BJ (cell line): Measurements from ENCODE around the gene ARID3A. TPM values are rescaled to one million over a fixed set of nuclear protein-coding genes. Genes with fewer than 3 reads are reported as not detected.

ENCODE experiments used
- CTCF ChIA-PET: fragments of 350-600 bp; formaldehyde crosslinking; extraction: SDS; loops from one replicate; lab custom pipeline; 2021; ENCODE audit warnings: antibody characterized with exemption, inconsistent platforms; lab: Yijun Ruan, JAX
- POLR2A ChIA-PET: fragments of 300-600 bp; sonication (Branson Sonifier 250); formaldehyde crosslinking; extraction: SDS; loops from one replicate; lab custom pipeline; 2021; ENCODE audit warnings: antibody characterized with exemption; lab: Charles Lee
- DNase-seq: peaks from one replicate; pipeline ENCODE4 v3.0.0-alpha.2; 2011; ENCODE audit warnings: low read depth
- H3K27me3 ChIP-seq: 2 replicates; pipeline ENCODE4 v1.6.0; 2011; ENCODE audit warnings: low read length; ENCODE audit not compliant: control insufficient read depth, insufficient read depth
- H3K36me3 ChIP-seq: 2 replicates; pipeline ENCODE4 v1.5.1; 2011; ENCODE audit warnings: low read length; ENCODE audit not compliant: control insufficient read depth, insufficient read depth
- H3K4me3 ChIP-seq: 2 replicates; pipeline ENCODE4 v1.5.1; 2011; ENCODE audit warnings: low read depth, mild to moderate bottlenecking, control low read depth, low read length
- CTCF ChIP-seq: IDR thresholded peaks from 2 replicates; pipeline ENCODE4 v1.5.1; 2011; ENCODE audit warnings: low read depth, mild to moderate bottlenecking, control low read depth, inconsistent platforms, low read length, moderate library complexity; ENCODE audit not compliant: insufficient read depth
- polyA plus RNA-seq: library from polyadenylated mRNA; depleted of rRNA; stranded (reverse); fragments of >200 nt; gene quantifications from 2 replicates; pipeline ENCODE4 v1.2.3, GENCODE V29; 2011

ARID3A gene
- polyA plus RNA-seq, 1 experiment: 17.4 TPM

DNA sequence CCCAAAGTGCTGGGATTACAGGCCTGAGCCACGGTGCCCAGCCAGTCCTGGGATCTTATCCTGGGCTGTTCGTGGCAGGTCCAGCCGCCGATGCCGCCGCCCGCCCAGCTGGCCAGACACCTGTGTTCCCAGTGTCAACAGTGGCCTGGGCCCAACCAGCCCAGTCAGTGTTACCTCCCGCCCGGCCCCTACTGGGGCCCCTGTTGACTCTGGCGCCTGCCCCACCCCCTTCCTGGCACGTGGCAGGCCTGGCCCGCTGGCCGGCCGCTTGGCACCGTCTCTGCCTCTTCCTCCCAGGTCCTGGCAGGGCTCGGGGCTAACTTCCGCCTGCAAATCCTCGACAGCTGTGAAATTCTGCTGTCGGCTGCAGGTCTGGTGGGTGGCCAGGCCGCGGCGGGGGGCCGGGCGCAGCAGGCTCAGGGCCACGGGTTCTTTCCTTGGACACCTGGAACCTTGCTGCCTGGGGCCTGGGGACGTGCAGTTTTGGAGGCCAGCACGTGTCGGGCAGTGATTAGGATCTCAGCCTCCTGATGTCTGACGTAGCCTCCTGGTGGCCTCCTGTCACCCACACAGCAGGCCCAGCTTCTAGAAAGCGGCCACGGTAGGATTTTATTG lies 9.1 kb downstream of the ARID3A start:
- TF ChIP-seq CTCF: no peak
- ChIA-PET POLR2A (no interaction called here), CTCF (no interaction called here)
- H3K4me3 ChIP-seq: no peak overlapping the region
- no peaks in the 10 kb centered on the region for H3K27me3 ChIP-seq
- peaks cover 28% of the 10 kb centered on the region for H3K36me3 ChIP-seq
- DNase-seq: no peak

GRCh38 chr19:936175-936546 lies 10.3 kb downstream of the ARID3A start:
- no peak for DNase-seq
- TF ChIP-seq CTCF: no peak
- ChIA-PET CTCF (interaction anchor here (1.5 to 1.7 kb wide), 3 partner anchors 9 to 46 kb away, joined by 3 to 4 read pairs (median 3); no protein-coding TSS in a partner anchor), POLR2A (no interaction called here)
- Histone ChIP-seq H3K4me3 (no peak overlapping the region), H3K27me3 (no peaks in the 10 kb centered on the region), H3K36me3 (peaks cover 26% of the 10 kb centered on the region)

- H3K4me3 ChIP-seq: no peak overlapping the region
- no peaks in the 10 kb centered on the region for H3K27me3 ChIP-seq
- POLR2A ChIA-PET: no interaction called here
- DNase-seq: no peak
- peaks cover 29% of the 10 kb centered on the region for H3K36me3 ChIP-seq
- CTCF ChIA-PET: interaction anchor here (1.5 to 1.7 kb wide), 2 partner anchors 39 to 45 kb away, joined by 3 to 4 read pairs; no protein-coding TSS in a partner anchor
- TF ChIP-seq CTCF: no peak
These were observed 11.4 kb downstream of the ARID3A start for GRCh38 chr19:937259-937694.

DNA sequence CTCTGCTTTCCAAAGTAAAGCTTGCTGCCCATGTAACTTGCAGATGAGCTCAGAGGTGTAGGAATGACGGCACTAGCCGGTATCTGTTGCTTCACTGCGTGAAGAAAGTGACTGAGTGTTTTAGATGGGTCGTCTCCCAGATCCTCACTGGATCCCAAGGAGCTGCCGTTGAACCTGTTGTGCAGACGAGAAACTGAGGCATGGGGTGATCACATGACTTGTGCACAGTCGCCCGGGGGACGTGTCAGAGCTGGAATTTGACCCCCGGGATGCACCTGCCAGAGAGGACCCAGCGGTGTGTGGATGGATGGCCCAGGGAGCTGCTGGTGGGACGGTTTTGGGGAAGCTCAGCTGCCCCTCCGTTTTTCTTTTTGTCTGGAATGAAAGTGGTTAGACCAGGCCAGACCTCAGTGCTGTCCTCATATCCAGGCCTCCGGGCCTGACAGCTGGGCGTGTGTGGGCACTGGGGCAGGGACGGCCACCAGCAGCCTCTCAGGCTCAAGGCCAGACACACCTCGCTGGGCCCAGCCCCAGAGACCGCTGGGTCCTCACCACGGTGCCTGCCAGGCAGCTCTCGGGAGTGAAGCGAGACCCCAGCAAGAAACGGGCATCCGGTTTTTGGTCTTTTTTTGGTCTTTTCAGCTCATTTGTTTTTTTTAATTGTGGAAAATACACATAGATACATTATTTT lies 12.5 kb downstream of the ARID3A start:
- Histone ChIP-seq H3K4me3 (no peak overlapping the region), H3K27me3 (no peaks in the 10 kb centered on the region), H3K36me3 (peaks cover 31% of the 10 kb centered on the region)
- no peak for TF ChIP-seq CTCF
- DNase-seq: no peak
- ChIA-PET POLR2A (no interaction called here), CTCF (no interaction called here)

GRCh38 chr19:939439-939838 lies 13.6 kb downstream of the ARID3A start:
- TF ChIP-seq CTCF: no peak
- POLR2A ChIA-PET: no interaction called here
- no peak for DNase-seq
- Histone ChIP-seq H3K36me3 (peaks cover 39% of the 10 kb centered on the region), H3K4me3 (no peak overlapping the region), H3K27me3 (no peaks in the 10 kb centered on the region)
- CTCF ChIA-PET: no interaction called here
